IgD-negative memory B cell (primary cell): ENCODE results near the gene KLRD1. TPM values are rescaled to one million over a fixed set of nuclear protein-coding genes. Genes with fewer than 3 reads are reported as not detected.
A peak's percentile ranks its signal among the peaks of the same experiment; 100 is the strongest.

Experiments
- H3K27ac Mint-ChIP-seq, 3 donors: one replicate each; pipeline ENCODE4 v1.8.0; 2020 to 2022; ENCODE audit warnings: mild to moderate bottlenecking in 3 of 3, mixed read lengths in 3 of 3, moderate library complexity in 1 of 3
- H3K27me3 Mint-ChIP-seq: one replicate; pipeline ENCODE4 v1.8.0; 2021; ENCODE audit warnings: mixed read lengths
- H3K36me3 Mint-ChIP-seq: one replicate; pipeline ENCODE4 v1.8.0; 2020; ENCODE audit warnings: mild to moderate bottlenecking, mixed read lengths
- H3K4me1 Mint-ChIP-seq, 3 donors: one replicate each; pipeline ENCODE4 v1.8.0; 2020 to 2022; ENCODE audit warnings: mixed read lengths in 3 of 3, mild to moderate bottlenecking in 1 of 3
- H3K4me3 Mint-ChIP-seq, 4 donors: one replicate each; pipeline ENCODE4 v1.8.0; 2020 to 2022; ENCODE audit warnings: mild to moderate bottlenecking in 4 of 4, mixed read lengths in 4 of 4, moderate library complexity in 3 of 4
- H3K9me3 Mint-ChIP-seq, 3 donors: one replicate each; pipeline ENCODE4 v1.8.0; 2020 to 2021; ENCODE audit warnings: mixed read lengths in 3 of 3, mild to moderate bottlenecking in 1 of 3
- polyA plus RNA-seq: library from polyadenylated mRNA; unstranded; fragments of 300-500 nt; fragmentation: Illumina TruSeq; gene quantifications from one replicate; pipeline ENCODE4 v1.2.3, GENCODE V29; 2021

Gene KLRD1
- 13.1 TPM for polyA plus RNA-seq

- Mint-ChIP-seq H3K27me3 (peaks cover 3% of the 10 kb centered on the region), H3K27ac (no peak within 1 kb of the TSS), H3K4me1 (peaks cover 0 to 2% (median 0%) of the 10 kb centered on the region in 3 donors), H3K36me3 (no peaks in the 10 kb centered on the region), H3K9me3 (peaks cover 0 to 5% (median 1%) of the 10 kb centered on the region in 3 donors), H3K4me3 (peak within 1 kb of the TSS in 1 of 4 donors; percentile 82)
These were observed at the start of gene KLRD1 for GRCh38 chr12:10307630-10308029. KLRD1 (plus strand) TSS chr12:10307870; CDS start chr12:10308078, 208 bp downstream.

DNA sequence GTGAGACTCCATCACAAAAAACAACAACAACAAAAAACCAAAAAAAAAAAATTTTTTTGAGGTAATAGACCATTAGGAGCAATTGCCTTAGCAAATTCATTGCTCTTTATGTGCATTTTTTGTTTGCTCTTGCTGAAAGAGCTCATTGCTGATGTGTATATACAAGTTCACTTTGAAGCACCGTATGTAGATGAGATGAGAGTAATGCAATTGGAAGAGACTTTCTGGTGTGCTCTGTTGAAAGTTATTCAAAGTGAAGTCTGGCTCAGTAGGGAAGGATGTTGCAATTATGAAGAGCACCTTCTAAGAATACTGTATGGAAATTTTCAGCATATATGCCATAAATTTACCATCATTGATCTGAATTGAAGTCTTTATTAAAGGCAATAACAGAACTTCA lies 46.7 kb upstream of the KLRD1 start:
- no peaks in the 10 kb centered on the region for H3K4me1 Mint-ChIP-seq
- H3K36me3 Mint-ChIP-seq = no peaks in the 10 kb centered on the region
- H3K9me3 Mint-ChIP-seq = peaks cover 0 to 2% (median 2%) of the 10 kb centered on the region in 3 donors
- H3K27me3 Mint-ChIP-seq = peaks cover 5% of the 10 kb centered on the region
- no peak overlapping the region for H3K27ac Mint-ChIP-seq
- no peak overlapping the region for H3K4me3 Mint-ChIP-seq

GRCh38 chr12:10268037-10268436 lies 39.6 kb upstream of the KLRD1 start:
- H3K4me1 Mint-ChIP-seq = no peaks in the 10 kb centered on the region
- H3K9me3 Mint-ChIP-seq = no peaks in the 10 kb centered on the region
- H3K27me3 Mint-ChIP-seq = no peaks in the 10 kb centered on the region
- H3K27ac Mint-ChIP-seq = no peak overlapping the region
- H3K36me3 Mint-ChIP-seq = no peaks in the 10 kb centered on the region
- H3K4me3 Mint-ChIP-seq = no peak overlapping the region

- Mint-ChIP-seq H3K27me3 (peaks cover 1% of the 10 kb centered on the region), H3K27ac (no peak overlapping the region), H3K9me3 (peaks cover 0 to 6% (median 4%) of the 10 kb centered on the region in 3 donors), H3K36me3 (no peaks in the 10 kb centered on the region), H3K4me1 (no peaks in the 10 kb centered on the region), H3K4me3 (no peak overlapping the region)
These were observed 35.2 kb upstream of the KLRD1 start for GRCh38 chr12:10272467-10272866.

DNA sequence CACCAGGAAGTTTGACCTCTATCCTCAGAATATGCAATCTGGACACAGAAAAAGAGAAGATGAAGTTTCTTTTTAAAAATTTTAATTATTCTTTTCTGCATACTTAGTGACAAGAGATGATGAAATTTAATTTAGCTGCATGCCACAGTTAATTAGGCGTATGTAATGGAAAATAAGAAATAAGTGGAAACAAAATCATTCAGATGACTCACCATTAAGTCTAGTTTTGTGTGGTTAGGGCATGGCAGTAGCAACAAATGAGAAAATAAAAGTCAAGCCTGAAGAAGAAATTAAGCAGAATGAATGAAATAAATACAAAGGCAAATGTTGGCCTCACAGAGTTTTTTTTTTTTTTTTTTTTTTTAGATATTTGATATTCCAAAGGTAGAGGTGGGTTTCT lies 30.9 kb upstream of the KLRD1 start:
- Mint-ChIP-seq H3K4me3 (no peak overlapping the region), H3K27ac (no peak overlapping the region), H3K9me3 (peaks cover 0 to 10% (median 4%) of the 10 kb centered on the region in 3 donors), H3K4me1 (no peaks in the 10 kb centered on the region), H3K27me3 (peaks cover 3% of the 10 kb centered on the region), H3K36me3 (no peaks in the 10 kb centered on the region)

DNA sequence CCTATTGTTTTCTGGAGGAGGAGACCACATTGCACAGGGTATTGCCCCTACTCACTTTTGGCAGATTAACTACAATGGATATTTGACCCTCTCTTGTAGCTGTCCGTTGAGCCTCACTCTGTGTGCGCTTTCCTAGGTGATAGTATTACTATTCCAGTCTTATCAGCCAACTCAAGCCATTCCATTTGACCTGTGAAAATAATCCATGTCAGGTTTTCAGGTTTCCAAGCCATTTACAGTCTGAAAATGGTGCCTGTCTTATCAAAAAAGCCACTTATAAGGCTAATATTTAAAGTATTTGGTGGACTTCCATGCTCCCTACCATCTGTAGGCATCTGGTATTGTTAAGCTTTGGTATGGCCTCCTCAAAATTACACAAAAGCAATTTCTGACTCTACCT lies 29.6 kb upstream of the KLRD1 start:
- Mint-ChIP-seq H3K4me3 (no peak overlapping the region), H3K9me3 (peaks cover 0 to 10% (median 4%) of the 10 kb centered on the region in 3 donors), H3K4me1 (no peaks in the 10 kb centered on the region), H3K27me3 (peaks cover 3% of the 10 kb centered on the region), H3K27ac (no peak overlapping the region), H3K36me3 (no peaks in the 10 kb centered on the region)

GRCh38 chr12:10279937-10280336 lies 27.7 kb upstream of the KLRD1 start:
- no peak overlapping the region for H3K4me3 Mint-ChIP-seq
- no peaks in the 10 kb centered on the region for H3K36me3 Mint-ChIP-seq

DNA sequence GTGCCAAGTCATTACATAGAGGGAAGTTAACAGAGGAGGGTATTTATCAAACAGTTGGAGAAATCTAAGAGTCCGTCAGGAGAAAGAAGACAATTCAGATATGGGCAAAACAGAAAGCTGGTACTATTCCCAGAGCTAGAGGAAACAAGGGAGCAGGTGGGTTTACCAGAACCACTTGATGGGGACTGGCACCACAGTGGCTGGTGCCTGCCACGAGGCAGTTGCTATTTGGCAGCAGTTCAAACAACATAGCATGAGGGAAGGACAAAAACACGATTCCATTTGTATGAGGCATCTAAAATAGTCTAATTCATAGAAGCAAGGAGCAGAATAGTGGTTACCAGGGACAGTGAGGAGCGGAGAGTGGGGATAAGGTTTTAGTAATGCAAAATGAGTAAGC lies 24.6 kb upstream of the KLRD1 start:
- no peak overlapping the region for H3K4me3 Mint-ChIP-seq
- H3K27me3 Mint-ChIP-seq = peaks cover 7% of the 10 kb centered on the region
- no peaks in the 10 kb centered on the region for H3K36me3 Mint-ChIP-seq
- H3K27ac Mint-ChIP-seq = no peak overlapping the region
- peaks cover 0 to 2% (median 0%) of the 10 kb centered on the region in 3 donors for H3K4me1 Mint-ChIP-seq
- peaks cover 0 to 4% (median 0%) of the 10 kb centered on the region in 3 donors for H3K9me3 Mint-ChIP-seq

More at GRCh38 chr12:10279937-10280336, 27.7 kb upstream of the KLRD1 start:
- no peak overlapping the region for H3K27ac Mint-ChIP-seq
- peaks cover 0 to 6% (median 3%) of the 10 kb centered on the region in 3 donors for H3K9me3 Mint-ChIP-seq
- H3K4me1 Mint-ChIP-seq = no peaks in the 10 kb centered on the region
- peaks cover 5% of the 10 kb centered on the region for H3K27me3 Mint-ChIP-seq

- Mint-ChIP-seq H3K4me3 (peak overlapping the region in 1 of 4 donors; percentile 43), H3K4me1 (peaks cover 0 to 2% (median 0%) of the 10 kb centered on the region in 3 donors), H3K27ac (no peak overlapping the region), H3K9me3 (peaks cover 0 to 4% (median 0%) of the 10 kb centered on the region in 3 donors), H3K27me3 (peaks cover 7% of the 10 kb centered on the region), H3K36me3 (no peaks in the 10 kb centered on the region)
These were observed 21.8 kb upstream of the KLRD1 start for GRCh38 chr12:10285919-10286318.

GRCh38 chr12:10289005-10289754 lies 18.5 kb upstream of the KLRD1 start:
- Mint-ChIP-seq H3K4me1 (peaks cover 0 to 5% (median 2%) of the 10 kb centered on the region in 3 donors), H3K27me3 (peaks cover 6% of the 10 kb centered on the region), H3K36me3 (no peaks in the 10 kb centered on the region), H3K9me3 (no peaks in the 10 kb centered on the region), H3K27ac (no peak overlapping the region), H3K4me3 (no peak overlapping the region)

GRCh38 chr12:10291030-10291429 lies 16.6 kb upstream of the KLRD1 start:
- H3K36me3 Mint-ChIP-seq = no peaks in the 10 kb centered on the region
- H3K27me3 Mint-ChIP-seq = peaks cover 2% of the 10 kb centered on the region
- H3K4me1 Mint-ChIP-seq = peaks cover 0 to 5% (median 0%) of the 10 kb centered on the region in 3 donors
- no peaks in the 10 kb centered on the region for H3K9me3 Mint-ChIP-seq
- peak overlapping the region in 1 of 3 donors; percentile 39 for H3K27ac Mint-ChIP-seq
- no peak overlapping the region for H3K4me3 Mint-ChIP-seq

DNA sequence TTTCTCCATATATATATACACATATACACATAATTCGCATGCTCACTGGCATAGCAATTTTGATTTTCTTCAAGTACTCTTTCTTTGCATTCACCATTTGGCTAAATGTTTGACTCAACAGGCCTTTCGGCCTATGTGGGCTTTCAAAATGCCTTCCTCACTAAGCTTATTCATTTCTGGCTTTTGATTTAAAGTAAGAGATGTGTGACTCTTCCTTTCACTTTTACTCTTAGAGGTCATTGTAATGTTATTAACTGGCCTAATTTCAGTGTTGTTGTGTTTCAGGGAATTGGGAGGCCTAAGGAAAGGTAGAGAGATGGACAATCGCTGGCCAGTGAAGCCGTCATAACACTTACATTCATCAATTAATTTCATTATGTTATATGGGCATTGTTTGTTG lies 14.5 kb upstream of the KLRD1 start:
- peaks cover 2% of the 10 kb centered on the region for H3K27me3 Mint-ChIP-seq
- H3K9me3 Mint-ChIP-seq = no peaks in the 10 kb centered on the region
- H3K36me3 Mint-ChIP-seq = no peaks in the 10 kb centered on the region
- no peak overlapping the region for H3K4me3 Mint-ChIP-seq
- peaks cover 0 to 5% (median 0%) of the 10 kb centered on the region in 3 donors for H3K4me1 Mint-ChIP-seq
- H3K27ac Mint-ChIP-seq = no peak overlapping the region

GRCh38 chr12:10293570-10294227 lies 14.0 kb upstream of the KLRD1 start:
- Mint-ChIP-seq H3K27me3 (peaks cover 2% of the 10 kb centered on the region), H3K27ac (no peak overlapping the region), H3K36me3 (no peaks in the 10 kb centered on the region), H3K4me3 (peak overlapping the region in 1 of 4 donors; percentile 19), H3K9me3 (no peaks in the 10 kb centered on the region), H3K4me1 (peaks cover 0 to 5% (median 0%) of the 10 kb centered on the region in 3 donors)

GRCh38 chr12:10301103-10301502 lies 6.6 kb upstream of the KLRD1 start:
- H3K27me3 Mint-ChIP-seq = peaks cover 5% of the 10 kb centered on the region

GRCh38 chr12:10304161-10304574 lies 3.5 kb upstream of the KLRD1 start:
- peaks cover 2% of the 10 kb centered on the region for H3K27me3 Mint-ChIP-seq
- H3K9me3 Mint-ChIP-seq = peaks cover 0 to 6% (median 5%) of the 10 kb centered on the region in 3 donors
- H3K36me3 Mint-ChIP-seq = no peaks in the 10 kb centered on the region
- H3K4me3 Mint-ChIP-seq = no peak overlapping the region
- H3K27ac Mint-ChIP-seq = no peak overlapping the region
- H3K4me1 Mint-ChIP-seq = peaks cover 0 to 2% (median 0%) of the 10 kb centered on the region in 3 donors

More at GRCh38 chr12:10301103-10301502, 6.6 kb upstream of the KLRD1 start:
- no peaks in the 10 kb centered on the region for H3K36me3 Mint-ChIP-seq
- H3K4me1 Mint-ChIP-seq = peaks cover 0 to 2% (median 0%) of the 10 kb centered on the region in 3 donors
- H3K27ac Mint-ChIP-seq = peak overlapping the region in 1 of 3 donors; percentile 47
- peaks cover 0 to 6% (median 5%) of the 10 kb centered on the region in 3 donors for H3K9me3 Mint-ChIP-seq
- no peak overlapping the region for H3K4me3 Mint-ChIP-seq
